ENCODE data around the gene AMPH.

Gene AMPH

DNA sequence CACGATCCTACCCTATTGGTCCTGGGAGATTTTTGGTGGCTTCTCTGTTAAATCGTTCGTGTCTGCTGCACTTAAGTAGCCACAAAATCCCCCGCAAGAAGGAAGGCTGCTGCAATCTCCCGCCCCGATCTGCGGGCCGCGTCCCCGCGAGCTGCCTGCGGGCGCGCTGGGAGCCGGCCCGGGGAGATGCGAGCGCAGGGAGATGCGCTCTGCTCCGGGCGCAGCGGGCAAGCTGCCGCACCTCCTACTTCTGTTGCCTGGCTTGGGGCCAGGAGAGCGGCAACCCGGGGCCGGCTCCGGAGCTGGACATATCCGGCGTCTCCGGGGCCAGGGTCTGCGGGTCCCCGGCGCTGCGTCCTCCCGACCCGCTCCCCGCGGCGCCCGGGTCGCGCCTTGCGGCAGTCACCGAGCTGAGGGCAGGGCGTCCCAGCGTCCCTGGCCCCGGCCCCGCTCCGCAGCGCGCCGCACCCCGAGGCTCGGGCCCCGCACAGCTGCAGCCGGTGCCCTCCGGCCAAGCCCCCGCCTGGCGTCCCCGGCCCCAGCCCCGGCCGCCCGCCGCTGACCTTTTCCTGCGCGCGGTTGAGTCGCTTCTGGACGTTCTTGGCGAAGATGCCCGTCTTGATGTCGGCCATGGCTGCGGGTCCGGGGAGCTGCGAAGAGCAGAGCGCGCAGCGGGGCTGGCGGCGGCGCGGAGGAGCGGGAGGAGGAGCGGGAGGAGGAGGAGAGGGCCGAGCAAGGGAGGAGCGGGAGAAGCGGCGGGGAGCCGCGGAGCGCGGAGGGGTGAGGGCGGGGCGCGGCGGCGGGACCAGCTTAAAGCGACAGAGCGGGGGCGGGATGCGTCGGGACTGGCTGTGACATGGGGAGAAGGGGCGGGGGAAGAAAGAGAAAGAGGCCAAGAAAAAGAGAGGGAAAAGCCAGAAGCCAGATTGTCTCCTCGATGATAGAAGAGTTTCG, at the start of gene AMPH:
Gene AMPH, minus strand, starts transcription at position 654 of the 954 bp plus-strand sequence. Its CDS starts 22 bp downstream, at position 632.
- peak; percentile 78 for DNase-seq

DNA sequence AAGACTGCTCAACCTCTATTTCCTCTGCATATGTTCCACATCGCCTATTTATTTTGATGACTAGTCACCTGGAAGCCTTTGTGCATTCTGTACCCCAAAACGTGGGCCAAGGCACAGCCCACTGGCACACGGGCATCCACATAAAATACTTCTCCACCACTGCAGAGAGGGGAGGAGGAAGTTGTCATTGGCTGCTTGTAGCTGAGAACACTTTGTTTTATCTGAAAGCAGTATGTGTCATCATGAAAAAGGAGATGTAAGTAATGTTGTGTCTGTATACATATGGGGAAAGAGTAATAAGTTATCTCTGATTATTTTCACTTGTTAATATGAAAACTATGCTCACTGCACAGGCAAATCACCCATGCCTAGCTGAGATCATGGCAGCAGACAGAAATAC, 48.2 kb upstream of the AMPH start:
- DNase-seq, result no peak

DNA sequence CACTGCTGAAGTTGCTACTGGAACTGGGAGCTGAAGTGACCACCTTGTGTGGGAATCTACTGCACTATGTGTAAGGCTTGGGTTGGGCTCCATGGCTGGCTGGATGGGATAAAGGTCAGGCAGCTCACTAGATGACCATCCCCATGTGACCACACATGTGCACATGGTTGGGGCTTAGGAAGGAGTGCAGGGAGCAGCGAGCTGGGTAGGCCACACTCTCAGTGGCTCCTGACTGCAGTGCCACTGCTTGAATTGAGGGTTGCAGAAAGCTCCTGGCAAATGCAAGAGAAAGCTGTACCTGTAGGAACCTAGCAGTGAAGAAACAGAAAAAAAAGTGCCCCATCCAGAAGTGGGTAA, 47.5 kb upstream of the AMPH start:
- no peak for DNase-seq

DNA sequence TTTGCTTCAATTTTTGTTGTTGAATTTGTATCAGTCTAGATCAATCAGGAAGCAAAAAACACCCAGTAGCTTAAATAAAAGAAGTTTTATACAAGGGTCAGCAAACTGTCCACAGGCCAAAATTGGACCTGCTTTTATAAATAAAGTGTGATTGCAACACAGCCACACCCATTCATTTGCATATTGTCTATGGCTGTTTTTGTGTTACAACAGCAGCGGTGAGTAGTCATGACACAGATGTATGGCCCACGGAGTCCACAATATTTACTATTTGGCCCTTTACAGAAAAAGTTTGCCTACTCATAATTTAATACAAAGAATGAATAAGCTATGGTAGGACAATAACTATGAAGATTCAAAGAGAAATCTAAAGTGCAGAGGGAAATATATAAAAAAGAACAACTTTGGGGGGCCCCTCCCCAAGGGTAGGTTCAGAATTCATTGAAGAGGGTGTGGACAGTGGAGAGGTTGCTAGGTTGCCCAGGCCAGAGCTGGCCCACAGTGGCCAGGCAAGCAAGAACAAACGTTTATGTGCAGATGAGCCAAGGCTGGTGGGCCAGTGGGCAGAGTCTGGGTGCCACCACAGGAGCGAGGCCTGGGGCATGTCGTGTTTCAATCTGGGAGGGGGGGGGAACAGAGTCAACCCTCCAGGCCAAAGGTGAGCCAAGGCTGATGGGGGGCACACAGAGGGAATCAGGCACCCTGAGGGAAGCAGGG, 47.0 kb upstream of the AMPH start:
- DNase-seq, result no peak

DNA sequence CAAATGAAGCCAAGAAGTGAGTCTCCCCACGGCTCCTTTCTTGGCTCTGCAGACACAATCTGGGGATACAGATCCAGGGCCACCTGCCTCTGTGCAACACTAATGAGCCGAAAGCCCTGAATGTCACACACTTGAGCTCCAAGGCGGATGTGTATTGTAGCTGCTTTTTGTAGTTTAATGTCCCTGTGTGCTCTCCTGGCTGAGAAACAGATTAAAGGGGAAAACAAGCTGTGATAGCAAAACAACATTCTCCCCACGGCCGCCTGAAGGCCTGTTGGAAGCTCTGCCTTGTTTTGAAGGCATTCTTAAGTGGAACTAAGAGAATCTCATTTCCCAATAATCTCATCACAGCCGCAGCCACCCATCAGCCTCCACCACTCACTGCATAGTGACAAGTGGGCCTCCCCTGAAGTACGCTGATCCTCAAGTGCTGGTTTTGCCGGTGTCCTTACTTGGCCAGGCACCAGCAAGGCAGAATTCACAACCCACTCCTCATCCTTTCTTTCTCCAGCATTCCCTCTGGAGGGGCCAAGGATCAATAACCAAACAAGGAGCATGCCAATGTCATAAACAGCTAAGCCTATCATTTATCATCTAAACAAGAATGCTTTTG, 44.4 kb upstream of the AMPH start:
- no peak for DNase-seq

DNA sequence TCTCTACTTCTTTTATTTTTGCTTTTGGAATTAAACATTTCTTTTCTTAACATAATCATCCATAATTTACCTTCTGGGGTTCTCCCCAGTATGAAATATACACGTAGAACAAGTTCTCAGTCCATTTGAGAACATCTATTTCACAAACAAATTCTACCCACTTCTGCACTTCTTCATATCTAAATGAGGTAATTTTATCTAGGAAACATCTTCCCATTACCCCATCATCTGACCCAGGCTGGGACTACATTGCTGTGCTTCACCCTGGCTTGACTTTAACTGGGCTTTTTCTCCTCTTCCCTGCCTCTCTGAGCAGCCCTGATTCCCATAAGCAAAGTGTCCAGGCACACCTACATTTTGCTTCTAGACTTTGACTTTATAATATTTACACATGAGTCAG, 43.3 kb upstream of the AMPH start:
- DNase-seq, result no peak

DNA sequence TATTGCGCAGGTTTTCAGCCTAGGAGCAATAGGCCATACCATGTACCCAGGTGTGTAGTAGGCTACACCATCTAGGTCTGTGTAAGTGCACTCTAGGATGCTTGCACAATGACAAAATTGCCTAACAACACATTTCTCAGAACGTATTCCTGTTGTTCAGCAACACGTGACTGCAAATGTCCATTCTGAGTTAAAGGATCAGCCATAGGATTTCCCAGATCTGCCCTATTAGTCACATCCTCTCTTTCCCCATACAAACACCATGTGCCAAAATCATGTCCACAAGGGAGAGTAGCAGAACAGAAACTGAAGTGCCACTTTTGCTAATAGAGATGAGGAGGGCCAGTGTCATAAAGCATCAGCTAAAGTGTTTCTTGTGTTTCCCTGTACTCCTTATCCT, 42.6 kb upstream of the AMPH start:
- peak; percentile 77 for DNase-seq

DNA sequence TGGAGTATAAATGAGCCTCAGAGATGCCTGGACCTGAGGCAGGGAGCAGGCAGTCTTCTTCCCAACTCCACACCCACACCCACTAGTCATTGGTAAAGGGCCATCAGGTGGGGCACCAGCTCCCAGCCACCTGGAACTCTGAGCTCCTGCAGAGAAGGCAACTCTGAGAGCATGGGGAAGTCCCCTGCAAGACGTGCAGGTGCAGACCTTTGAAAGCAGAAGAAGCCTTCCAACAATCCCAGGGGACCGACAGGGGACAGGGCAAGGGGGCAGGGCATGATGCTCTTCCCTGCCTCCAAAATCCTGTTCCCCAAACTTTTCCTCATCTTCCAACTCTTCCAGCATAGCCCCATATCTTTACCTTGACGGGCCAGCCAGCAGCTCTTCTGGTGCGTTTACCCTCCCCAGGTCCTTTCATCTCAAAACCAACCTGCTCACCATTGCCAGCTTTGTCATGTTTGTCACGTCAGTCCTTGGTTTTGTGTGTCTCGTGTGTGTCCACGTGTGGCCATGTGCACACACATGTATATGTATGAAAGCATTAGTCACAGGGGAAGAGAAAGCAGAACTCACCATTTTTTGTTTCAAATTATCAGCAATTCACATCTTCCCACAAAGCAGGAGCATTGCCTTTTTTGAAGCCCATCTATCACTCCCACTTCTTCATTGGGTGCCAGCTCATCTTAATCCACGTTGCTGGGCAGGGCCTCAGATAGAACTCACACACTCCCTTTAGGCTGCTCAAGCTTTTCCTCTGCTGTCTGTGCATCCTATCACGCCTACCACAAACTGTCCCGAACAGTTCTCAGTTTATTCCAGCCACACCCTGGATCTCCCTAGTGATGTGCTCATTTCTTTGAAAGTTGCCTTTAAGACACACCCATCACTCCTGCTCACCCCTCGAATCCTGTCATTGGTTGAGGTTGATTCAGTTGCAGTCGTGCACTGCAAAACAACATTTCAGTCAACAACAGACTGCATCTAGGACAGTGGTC, 41.0 kb upstream of the AMPH start:
- no peak for DNase-seq

DNA sequence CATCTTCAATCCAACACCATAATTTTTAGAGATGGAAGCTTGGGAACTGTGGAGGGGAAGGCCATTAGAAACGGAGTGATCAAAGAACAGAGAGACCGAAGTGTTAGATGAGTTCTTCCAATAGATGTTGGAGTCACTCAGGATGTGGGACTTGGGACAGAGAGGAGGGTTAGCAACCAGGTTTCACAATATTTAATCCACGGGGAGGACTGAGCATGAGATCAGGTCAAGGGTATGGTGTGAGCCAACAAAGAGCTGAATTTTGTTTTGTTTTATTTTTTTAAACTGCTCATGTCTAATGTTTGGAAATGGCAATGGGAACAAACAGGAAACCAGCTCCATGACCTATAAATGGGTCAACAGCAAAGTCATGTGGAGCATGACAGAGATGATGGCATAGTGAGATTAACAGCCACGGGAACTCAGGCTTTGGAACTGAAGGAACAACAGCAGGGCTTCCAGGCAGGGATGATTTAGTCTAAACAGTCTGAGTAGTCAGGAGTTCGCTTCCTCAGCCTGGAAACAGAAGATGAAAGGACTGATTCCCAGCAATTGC, 38.9 kb upstream of the AMPH start:
- no peak for DNase-seq

DNA sequence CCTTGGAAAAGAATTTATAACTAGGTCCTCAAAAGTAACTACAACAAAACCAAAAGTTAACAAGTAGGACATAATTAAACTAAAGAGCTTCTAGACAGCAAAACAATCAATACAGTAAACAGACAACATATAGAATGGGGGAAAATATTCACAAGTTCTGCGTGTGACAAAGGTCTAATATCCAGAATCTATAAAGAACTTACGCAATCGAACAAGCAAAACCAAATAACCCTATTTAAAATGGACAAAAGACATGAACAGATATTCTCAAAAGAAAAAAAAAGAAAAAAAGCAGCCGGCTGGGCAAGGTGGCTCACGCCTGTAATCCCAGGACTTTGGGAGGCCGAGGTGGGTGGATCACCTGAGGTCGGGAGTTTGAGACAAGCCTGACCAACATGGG, 33.8 kb upstream of the AMPH start:
- no peak for DNase-seq

DNA sequence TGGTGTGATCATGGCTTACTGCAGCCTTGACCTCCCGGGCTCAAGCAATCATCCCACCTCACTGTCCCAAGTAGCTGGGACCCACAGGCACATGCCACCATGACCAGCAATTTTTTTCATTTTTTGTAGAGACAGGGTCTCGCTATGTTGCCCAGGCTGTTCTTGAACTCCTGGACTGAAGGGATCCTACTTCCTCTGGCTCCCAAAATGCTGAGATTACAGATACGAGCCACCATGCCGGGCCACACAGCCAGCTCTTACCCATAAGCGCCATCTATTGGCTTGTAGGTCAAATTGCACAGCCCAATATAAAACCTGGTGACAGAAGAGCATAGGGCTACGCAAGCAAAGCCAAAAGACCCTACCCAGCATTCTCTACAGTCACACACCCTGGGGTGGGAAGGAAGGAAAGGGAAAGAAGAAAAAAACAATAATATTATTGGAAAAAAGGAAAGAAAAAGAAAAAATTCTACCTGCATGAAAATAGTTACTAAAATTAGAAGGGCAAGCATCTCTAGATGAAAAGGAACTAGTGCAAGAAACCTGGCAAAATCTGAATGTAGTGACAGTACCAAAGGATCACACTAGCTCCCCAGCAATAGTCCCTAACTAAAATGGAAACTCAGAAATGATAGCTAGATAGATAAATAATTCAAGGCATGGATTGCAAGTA, 29.4 kb upstream of the AMPH start:
- peak; percentile 61 for DNase-seq

DNA sequence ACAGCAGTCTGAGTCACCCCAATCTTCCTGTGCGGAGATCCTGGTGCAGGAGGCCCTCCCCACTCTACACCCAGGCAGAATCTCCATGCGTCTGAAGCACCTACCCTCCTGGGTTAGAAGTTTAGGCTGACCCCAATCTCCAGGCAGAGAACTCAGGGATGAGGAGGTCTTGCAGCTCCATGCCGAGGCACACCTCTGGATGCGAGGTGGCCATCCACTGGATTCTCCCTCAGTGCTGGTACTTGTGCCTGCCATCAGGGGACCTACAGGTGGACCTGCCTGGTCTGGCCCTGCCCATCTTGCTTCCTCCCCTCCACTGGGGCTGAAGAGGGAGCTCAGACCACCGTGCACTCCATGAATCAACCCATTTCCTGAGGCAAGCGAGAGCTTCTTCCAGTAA, 28.8 kb upstream of the AMPH start:
- DNase-seq, result no peak

DNA sequence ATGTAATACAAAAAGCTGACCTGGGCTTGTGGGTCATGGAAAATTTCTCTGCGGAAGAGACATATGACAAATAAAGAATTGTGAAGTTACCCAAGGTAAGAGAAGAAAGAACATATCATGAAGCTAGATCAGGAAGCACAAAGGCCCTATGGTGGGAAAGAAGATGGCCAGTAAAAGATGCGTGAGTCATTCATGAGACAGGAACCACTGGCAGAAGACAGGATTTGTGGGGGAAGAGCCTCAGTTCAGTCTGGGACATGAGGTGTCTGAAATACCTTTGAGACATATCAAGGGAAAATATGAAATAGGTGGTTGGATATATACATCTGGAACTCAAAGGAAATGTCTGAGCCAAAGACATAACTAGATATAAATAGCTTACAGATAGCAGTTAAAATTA, 27.7 kb upstream of the AMPH start:
- peak; percentile 28 for DNase-seq

DNA sequence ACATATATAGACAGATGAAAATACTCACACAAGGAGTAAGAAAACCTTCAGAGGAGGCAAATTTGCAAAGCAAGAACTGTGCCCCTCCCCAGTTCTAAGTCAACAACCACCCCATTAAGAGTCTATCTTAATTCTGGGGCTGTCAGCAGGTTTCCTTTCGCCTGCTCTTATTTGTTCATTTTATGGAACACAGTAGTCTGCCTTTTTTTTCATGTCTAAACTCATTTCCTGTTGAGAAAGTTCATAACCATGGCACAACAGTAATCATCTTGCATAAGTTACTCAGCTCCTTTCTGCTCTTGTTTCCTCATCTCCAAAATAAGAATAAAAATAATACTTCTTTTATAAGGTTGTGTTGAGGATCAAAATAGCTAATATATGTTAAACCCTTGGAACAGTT, 25.8 kb upstream of the AMPH start:
- DNase-seq, result peak; percentile 48

DNA sequence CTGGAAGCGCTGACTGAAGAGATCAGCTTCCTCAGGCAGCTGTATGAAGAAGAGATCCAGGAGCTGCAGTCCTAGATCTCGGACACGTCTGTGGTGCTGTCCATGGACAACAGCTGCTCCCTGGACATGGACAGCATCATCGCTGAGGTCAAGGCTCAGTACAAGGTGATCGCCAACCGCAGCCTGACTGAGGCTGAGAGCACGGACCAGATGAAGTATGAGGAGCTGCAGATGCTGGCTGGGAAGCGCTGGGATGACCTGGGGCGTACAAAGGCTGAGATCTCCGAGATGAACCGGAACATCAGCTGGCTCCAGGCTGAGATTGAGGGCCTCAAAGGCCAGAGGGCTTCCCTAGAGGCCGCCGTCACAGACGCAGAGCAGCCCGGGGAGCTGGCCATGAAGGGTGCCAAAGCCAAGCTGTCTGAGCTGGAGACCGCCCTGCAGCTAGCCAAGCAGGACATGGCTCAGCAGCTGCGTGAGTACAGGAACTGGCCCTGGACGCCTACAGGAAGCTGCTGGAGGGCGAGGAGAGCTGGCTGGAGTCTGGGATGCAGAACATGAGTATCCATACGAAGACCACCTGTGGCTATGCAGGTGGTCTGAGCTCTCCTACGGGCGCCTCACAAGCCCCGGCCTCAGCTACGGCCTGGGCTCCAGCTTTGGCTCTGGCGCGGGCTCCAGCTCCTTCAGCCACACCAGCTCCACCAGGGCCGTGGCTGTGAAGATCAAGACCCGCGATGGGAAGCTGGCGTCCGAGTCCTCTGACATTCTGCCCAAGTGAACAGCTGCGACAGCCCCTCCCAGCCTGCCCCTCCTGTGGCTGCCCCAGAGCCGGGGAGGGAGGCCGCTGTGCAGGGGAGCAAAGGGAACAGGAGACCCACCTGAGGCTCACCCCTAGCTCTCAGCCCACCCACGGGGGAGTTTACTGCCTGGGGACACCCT, 24.9 kb upstream of the AMPH start:
- no peak for DNase-seq

DNA sequence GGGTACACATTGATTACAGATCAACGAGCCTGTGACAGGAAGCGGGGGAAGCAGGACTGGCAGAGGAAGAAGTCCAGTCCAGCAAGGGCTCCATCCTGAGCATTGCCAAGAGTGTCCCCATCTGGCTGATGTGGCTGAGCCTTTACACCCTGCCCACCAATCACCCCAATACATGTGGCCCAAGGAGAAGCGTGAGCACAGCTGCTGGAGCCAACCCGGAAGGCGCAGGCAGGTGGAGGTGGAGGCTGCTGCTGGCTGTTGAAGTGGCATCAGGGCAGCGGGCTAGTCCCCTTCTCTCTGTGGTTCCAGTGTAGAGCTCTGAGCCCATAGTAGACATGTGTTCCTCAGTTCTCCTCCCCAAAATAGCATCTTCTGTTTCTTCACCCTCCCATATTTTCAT, 6.8 kb upstream of the AMPH start:
- no peak for DNase-seq

DNA sequence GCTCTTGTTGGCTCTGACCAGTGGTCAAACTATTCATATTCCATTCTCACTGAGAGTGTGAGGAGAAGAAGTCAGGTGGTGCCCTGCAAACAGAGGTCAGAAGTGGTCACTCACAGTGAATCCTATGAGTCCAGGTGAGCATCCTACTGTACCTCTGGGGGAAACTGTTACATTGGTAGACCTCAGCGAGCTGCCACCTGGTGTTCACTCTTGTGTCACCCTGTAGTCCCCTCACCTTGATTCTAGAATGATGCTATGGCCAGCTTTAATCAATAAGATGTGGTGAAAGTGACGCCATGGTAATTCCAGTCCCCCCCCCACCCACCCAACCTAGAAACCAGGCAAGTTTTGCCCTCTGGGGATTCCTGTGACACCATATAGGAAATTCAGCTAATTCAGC, 1.2 kb upstream of the AMPH start:
- DNase-seq, result no peak

DNA sequence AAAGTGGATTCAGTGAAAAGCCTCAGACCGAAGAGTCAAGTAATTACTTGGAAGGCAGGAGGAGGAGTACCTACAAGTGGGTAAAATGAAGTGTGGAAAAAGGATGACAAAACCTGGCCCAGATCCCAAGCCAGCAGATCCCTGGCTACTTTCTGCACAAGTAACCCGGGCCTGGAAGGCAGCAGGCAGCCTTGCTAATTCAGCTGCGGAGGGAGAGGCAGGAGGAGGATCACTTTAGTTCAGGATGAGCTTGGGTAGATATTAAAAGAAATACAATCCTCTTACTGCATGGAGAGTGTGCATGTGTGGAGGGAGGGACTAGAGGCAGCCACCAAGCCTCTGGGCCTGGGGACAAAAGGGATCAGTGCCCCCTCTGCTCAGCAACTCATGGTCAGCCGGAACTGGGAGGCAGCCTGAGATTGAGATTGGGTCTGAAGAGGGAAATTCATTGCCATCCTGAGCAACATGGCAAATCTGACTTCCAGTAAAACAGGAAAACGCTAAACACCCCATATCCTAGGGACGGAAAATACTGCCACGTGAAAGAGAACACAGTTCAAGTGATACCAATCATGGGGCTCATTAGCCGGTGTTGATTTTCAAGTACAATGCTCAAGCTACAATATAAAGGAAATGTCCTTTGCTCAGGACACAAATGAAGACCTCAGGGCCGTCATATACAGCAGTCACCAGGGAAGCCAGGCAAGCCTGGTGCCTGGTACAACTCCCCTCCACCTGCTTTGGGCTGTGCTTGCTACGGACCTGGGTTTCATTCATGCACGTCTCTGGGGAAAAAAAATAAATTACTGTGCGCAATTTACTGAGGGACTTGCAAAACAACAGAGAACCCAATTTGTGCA, 1.3 kb downstream of the AMPH start:
- DNase-seq, result peak; percentile 38

DNA sequence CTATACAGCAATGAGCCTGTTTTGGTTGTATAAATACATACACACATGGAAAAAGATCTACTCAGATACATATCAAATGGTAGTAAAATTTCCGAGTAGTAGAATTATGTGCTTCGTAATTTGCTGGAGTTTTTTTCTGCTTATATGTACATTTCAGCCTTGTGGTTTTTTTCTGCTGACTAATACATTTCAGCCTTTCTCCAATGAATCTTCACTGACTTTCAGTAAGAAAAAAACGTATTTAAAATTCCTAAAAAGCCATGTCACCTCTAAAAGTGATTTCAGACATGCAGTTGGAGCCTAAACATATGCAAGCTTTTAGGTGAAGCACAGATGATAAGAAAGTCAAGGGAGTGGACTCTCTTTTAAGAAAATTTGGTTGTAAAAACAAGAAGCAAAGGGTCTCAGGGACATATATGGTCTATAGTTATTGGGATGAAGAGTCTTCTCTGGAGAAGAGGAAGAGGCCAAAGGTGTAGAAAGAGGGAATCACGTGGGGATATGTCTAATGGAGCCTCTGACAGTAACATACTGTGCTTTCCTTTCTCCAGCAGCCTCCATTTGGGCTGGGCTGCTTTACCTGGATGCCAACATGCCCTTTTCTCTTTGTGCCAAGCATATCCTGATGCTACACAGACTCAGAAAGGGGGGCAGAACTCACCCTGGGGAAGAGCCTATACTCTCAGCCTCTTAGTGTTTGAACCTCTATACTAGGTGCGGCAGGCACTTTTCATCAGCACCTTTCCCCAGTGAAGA, 2.4 kb downstream of the AMPH start:
- DNase-seq, result peak; percentile 92
